Cerebellar cortex (tissue), 1 donor: ENCODE measurements around the gene FAM124B.

Experiments
- DNase-seq: peaks from one replicate; pipeline ENCODE4 v3.0.0-alpha.2; 2015; ENCODE audit warnings: low spot score

FAM124B gene

GRCh38 chr2:224381521-224382279, 20.2 kb downstream of the FAM124B start:
- no peak for DNase-seq

GRCh38 chr2:224379986-224380385, 21.9 kb downstream of the FAM124B start:
- no peak for DNase-seq

DNA sequence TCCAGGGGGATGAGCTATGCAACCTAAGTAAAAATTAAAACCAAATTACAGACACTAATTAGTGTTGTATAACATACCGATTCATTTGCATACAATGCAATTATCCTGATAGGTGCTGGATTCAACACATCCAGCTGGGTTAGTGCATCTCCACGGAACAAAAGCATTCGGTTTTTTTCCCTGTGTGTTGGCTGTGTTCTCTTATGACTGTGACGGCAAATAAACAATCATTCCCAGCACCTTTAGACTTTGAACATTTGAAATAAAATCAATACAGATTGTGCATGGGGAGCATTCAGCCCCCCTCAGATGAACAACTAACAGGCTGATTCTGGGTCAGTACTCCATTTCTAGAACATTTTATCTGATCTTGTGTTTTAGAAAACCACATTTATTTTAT, 22.7 kb downstream of the FAM124B start:
- no peak for DNase-seq

DNA sequence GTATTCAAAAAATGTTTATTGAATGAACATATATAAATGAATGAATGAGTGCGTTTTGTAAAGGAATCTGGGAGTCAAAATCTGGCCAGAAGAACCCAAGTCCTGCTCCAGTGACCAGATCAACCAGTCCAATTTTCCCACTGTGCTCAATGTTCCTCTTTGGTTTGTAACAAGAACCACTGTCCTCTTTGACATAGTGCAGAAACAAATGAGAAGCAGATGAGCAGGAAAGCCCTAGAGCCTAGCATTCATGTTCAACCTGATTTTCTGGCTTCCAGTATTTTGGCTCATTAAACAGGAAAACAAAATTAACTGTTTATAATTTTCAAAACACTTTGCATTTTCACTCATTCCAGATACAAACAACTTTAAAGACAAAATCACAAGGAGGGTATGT, 23.2 kb downstream of the FAM124B start:
- DNase-seq = no peak

DNA sequence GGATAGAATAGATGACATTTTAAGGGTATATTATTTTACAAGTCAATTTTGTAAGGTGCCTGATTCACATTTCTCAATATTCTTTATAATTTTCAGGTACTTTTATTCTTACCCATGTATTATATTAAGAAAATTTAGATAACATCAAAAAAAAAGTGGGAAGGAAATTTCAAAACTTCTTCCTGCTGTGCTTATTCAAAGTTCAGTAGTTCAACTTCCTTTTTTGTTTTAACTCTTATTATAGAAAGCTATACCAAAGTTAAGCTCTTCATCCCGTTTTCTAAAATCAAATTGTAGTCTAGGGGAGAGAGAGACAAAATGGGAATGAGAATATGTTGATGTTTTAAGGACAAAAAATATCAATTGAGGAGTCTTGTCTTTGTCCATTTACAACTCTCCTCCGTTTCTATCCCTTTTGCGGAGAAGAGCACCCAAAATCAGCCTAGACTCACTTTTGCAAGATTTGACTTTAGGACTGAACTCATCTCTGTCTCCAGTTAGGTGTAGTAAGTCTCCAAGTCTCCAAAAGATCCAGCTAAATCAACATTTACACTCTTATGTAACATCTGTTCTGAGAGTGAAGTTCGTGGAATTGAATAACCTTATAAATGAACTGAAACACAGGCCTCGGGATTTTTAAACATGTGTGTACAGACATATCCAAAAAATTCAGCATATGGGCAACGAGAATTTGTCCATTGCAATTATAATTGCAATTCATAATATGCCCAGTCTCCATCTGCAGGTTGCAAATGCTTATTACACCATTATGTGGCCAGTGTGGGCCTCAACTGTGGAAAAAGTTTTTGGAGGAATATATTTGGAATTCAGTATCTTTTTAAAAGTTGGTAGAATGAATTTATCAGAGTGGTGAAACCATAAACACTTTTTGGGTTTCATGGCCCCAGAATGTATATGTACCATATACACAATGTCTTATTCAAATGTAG, 23.9 kb downstream of the FAM124B start:
- DNase-seq = no peak

DNA sequence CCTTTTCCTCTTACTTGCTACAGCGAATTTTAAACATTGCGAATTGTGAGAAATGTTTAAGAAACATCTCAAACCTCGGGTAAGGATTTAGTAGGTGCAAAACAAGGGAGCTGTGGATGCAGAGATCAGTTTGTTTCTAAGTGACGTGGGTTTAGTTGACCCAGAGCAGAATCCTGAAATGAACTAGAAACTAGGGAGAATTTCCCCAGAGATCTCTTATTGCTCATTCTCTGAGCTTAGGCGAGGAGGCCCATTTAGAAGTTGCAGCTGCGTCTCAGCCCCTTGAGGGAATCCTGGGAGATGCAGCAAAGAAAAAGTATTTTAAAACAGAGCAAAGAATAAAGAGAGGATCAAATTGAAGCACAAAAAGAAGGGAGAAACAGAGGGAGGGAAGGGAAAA, 29.3 kb downstream of the FAM124B start:
- DNase-seq = no peak

GRCh38 chr2:224369028-224369632, 32.8 kb downstream of the FAM124B start:
- DNase-seq = peak; percentile 43

DNA sequence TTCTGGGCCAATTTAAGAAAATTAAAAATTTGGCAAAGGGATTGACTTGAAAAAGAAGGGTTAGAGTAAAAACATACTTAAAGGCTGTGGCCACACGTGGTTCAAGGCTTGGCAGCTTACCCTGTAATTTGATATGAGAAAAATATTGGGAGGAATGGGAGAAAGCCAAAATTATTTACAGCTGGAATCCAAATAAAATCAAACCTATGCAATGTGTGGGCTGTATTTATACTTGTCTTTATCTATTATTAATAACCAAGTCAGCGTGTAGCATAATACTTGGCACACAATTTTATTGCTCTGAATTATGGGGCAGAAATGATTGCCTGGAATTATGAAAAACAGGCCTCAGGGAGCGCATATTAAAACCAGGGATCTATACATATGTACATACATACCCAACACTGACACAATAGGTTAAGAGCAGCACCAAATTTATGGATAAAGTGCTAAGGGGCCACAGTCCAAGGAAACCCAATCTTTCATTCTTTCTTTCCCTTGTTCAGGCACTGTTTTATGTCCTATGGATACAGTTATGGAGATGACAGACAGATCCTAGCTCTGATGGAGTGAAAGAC, 35.6 kb downstream of the FAM124B start:
- DNase-seq = no peak

GRCh38 chr2:224365331-224365730, 36.6 kb downstream of the FAM124B start:
- DNase-seq = no peak

DNA sequence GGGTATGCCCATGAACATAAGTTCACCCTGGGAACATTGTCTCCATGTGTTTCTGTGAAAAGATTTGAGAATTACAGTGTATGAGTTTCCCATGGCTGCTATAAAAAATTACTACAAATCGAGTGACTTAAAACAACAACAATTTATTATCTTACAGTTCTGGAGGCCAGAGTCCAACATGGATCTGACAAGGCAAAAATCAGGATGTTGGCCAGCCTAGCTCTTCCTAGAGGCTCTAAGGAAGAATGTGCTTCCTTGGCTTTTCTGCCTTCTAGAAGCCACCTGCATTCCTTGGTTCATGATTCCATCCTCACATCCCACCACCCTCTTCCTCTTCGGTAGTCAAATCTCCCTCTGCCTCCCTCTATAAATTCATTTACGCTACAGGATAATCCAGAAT, 38.6 kb downstream of the FAM124B start:
- no peak for DNase-seq

- DNase-seq = no peak
Observed at GRCh38 chr2:224362094-224362493, 39.8 kb downstream of the FAM124B start.

- DNase-seq = no peak
Observed at GRCh38 chr2:224360801-224361251, 41.1 kb downstream of the FAM124B start.

DNA sequence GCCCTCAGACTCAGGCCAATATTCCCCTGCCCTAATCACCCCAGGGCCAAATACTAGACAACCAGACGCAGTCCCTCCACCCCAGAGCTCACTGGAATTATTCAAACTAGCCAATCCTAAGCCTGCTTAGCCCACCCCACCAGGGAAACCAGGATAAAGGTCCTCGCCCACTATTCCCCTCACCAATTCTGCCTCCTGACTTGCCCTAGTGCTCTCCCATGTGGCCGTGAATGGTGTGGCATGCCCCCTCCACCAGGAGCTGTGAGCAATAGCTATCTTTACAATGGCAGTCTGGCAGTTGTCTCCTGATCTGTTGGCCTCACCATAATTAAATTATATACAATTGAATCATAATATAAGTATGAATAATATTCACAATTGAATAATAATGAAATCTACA, 42.3 kb downstream of the FAM124B start:
- no peak for DNase-seq

GRCh38 chr2:224357098-224357901, 44.6 kb downstream of the FAM124B start:
- peak; percentile 64 for DNase-seq

- no peak for DNase-seq
Observed at GRCh38 chr2:224354632-224355211, 47.2 kb downstream of the FAM124B start.

DNA sequence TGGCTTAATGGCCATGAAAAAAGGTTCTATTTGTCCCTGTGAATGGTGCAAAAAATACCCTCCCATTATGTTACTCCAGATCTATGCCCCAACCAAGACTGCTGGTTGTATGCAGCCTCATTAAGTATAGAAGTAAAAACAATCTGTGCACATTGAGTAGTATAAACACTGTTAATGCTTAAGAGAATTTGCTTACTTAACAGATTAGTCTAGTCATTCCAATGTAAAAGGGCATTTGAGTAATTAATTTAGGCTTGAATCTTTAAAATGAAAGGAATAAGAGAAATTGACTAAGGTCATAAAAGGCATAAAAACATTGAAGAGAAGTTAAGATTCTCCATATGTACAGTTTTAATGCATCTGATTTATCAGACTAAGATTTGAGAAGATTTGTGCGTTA, 51.2 kb downstream of the FAM124B start:
- DNase-seq = no peak

DNA sequence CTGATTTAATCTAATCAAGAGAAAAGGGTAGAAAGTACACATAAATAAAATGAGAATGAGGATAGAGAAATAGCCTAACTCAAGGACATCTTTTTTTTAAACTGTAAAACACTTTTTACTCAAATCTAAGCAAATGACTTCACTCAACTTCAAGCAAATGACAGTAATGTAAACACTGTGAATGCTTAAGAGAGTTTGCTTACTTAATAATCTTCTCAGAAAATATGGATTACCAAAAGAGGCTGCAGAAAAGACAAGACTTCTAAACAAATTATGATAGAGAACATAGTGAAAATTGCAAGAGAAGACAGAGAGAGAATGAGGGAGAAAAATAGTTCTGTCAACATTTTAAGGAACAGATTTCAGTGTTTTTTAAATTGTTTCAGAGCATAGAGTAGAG, 52.5 kb downstream of the FAM124B start:
- no peak for DNase-seq

DNA sequence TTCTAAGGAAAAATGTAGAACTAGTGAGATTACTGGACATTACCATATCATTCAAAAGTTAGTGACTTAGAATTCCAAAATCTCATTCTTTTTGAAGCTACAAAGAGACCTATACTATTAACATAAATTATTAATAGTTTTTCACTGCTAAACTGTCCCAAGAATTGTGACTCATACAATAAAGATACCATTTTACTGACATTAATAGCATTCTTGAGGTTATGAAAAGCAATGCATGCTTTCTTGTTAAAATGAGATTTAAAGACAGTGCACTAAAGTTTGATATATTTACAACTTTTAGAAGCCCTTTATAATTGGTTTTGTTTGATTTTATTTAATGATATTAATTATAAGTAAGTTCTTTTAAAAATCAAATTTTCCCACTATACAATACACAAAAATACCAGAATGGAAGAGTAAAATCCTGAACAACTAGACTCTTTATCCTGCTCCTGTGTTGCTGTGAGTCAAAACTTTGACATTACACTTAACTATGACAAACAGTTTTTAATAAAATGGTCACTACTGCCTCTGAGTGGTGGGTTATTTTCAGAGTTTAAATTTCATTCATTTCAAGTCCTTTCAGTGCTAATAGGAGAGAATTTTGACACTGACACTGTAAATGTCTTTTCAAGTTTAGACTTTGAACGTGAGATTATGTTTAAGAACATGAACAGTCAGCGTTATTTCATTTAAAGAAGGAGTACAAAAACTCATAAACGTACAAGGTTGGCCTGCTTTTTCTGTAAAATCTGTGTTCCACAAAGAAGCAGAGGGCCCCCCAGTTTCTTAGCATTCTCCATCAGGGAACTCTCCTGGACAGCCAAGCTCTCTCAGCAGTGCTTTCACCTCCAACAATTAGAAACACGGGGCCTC, 54.5 kb downstream of the FAM124B start:
- no peak for DNase-seq

DNA sequence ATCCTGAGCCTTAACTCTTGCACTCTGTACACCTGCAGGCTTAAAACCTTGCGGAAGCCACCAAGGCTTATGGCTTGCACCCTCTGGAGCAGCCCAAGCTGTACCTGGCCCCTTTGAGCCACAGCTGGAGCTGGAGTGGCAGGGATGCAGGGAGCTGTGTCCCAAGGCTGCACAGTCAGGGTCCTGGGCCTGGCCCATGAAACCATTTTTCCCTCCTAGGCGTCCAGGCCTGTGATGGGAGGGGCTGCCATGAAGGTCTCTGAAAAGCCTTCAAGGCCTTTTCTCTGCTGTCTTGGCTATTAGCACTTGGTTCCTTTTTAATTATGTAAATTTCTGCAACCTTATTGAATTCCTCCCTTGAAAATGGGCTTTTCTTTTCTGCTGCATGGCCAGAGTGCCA, 56.4 kb downstream of the FAM124B start:
- no peak for DNase-seq

DNA sequence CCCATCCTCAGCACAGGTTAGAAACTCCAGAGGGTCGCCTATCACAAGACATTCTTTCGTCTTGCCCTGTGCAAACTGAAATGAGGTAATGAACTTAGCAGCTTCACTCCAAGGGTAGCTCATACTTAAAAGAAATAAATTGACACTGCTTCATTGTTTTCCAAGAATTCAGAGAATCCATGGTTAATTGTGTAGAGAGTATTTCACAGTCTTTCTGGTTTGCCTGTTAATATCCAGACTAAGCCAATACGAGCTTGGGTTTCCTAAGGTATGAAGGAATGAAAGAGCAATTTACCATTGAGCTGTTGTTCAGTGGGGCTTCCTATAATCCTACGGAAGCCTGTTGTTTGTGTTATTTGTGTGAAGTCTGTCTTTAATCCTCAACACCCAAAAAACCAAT, 58.7 kb downstream of the FAM124B start:
- DNase-seq = no peak
